PC-3 (cell line): ENCODE results near the gene FUBP1.

Experiments used
- CTCF ChIP-seq: fragments of 300-600 bp; sonication (generic); conservative IDR thresholded peaks from 2 replicates; pipeline ENCODE4 v1.5.1; 2017; ENCODE audit warnings: antibody characterized with exemption, low read depth, mild to moderate bottlenecking, low read length
- EZH2 ChIP-seq: fragments of 300-600 bp; sonication (generic); IDR thresholded peaks from one replicate; pipeline ENCODE4 v1.6.1; 2017; ENCODE audit warnings: antibody characterized with exemption, mild to moderate bottlenecking, low read length; ENCODE audit not compliant: unreplicated experiment
- EZH2phosphoT487 ChIP-seq: fragments of 300-600 bp; sonication (generic); IDR thresholded peaks from 2 replicates; pipeline ENCODE4 v1.6.1; 2018; ENCODE audit warnings: mild to moderate bottlenecking, antibody characterized with exemption, low read length, borderline replicate concordance

GRCh38 chr1:77976433-77977076, 2.3 kb downstream of the FUBP1 start:
- TF ChIP-seq CTCF (no peak), EZH2 (no peak), EZH2phosphoT487 (no peak)
